GM19240 (cell line): Measurements from ENCODE around the gene KRTAP10-1.

Source experiments
- DNase-seq: peaks from one replicate; pipeline ENCODE4 v3.0.0; 2011; ENCODE audit warnings: low spot score; ENCODE audit not compliant: insufficient read length

The KRTAP10-1 gene

DNA sequence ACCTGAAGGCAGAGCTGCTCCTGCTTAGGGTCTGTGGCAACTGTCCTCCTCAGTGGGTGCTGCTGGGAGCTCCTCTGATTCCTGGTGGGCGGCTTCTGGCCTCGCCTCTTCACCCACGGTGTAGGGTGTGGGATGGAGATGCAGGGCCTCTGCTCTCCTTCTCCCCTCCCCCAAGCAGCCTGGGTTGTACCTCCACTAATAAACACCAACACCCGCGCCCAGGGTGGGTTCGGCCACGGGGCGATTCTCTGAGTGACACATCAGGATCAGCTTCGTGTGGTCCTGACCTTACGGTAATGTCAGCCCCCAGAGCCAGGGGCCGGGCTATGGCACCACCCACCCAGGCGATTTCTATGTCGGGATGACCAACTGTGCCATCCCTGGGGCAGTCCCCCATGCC lies 23.7 kb downstream of the KRTAP10-1 start:
- no peak for DNase-seq

GRCh38 chr21:44515359-44516165 lies 24.4 kb downstream of the KRTAP10-1 start:
- DNase-seq, result no peak

- DNase-seq, result no peak
These were observed 25.1 kb downstream of the KRTAP10-1 start for GRCh38 chr21:44514746-44515358.

DNA sequence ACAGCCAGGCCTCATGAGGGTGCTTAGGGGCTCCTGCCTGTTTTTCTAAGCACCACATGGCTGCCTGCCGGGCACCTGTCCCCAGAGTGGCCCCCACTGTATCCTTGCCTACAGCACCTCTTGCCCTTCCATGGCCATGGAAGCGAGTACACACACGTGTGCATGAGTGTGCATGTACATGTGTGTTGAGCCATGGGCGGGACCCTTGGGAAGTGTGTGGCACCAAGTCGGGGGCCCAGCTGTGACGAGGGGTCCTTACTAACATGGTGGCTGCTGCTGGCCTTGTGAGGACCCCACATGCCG lies 25.8 kb downstream of the KRTAP10-1 start:
- DNase-seq, result no peak

- DNase-seq, result no peak
These were observed 26.4 kb downstream of the KRTAP10-1 start for GRCh38 chr21:44513389-44514217.

- DNase-seq, result no peak
These were observed 27.3 kb downstream of the KRTAP10-1 start for GRCh38 chr21:44512496-44513388.

- no peak for DNase-seq
These were observed 28.1 kb downstream of the KRTAP10-1 start for GRCh38 chr21:44511938-44512275.

DNA sequence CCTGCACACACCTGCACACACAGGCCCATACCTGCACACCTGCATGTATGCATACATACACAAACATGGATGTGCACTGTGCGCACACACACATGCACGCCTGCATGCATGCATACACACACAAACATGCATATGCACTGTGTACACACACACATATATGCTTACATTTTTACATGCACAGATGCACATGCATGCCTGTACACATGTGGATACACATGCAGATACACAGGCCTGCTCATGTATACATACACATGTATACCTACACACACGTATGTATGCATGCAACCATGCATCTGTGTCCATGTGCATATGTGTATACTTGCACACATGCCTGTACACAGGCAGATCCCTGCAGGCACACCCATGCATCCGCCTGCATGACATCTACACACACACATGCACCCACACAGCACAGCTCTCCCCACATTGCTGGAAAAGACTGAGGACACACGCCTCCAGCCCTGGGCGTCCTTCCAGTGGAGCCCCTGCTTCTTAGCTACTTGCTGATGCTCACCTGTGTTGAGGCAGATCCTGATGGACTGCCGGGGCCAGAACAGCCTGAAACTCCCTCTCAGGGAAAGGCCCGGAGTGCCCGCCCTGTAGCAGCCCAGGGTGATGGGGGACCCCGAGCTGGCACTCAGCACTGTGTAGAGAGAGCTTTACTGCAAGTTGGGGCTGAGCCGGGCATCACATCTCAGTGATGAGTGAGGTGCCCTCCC lies 28.6 kb downstream of the KRTAP10-1 start:
- DNase-seq, result no peak

DNA sequence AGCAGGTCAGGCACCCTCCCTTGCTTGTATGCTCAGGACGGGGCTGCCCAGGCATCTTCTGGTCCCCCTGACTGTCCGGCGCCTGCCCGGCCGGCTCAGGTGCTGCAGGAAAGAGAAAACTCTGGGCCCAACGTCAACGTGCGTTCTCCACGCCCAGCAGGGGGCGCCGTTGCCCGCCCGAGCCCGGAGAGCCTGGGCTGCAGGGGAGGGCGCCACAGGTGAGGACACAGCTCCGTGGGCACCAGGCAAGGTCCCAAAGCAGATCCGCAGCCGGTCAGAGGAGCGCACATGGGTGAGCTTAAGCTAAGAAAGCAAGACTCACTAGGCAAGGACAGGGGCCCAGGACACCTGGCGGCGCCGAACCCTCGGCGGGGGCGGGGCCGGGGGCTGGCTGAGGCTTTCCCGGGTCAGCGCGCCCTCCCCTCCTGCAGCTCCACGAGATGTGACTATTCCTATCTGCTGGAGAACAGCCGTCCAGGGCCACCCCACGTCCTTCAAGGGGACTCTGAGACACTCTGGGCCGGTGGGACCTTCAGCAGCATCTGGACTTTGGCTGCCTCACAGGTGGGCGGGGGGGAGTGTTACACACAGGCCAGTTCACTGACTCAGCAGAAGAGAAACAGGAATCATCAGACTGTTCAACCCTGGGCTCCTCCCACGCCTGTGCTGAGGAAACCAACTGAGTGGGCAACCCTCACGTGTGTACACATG lies 29.3 kb downstream of the KRTAP10-1 start:
- peak; percentile 76 for DNase-seq

GRCh38 chr21:44510109-44510507 lies 29.9 kb downstream of the KRTAP10-1 start:
- no peak for DNase-seq

- no peak for DNase-seq
These were observed 30.5 kb downstream of the KRTAP10-1 start for GRCh38 chr21:44509539-44509938.

- DNase-seq, result no peak
These were observed 31.1 kb downstream of the KRTAP10-1 start for GRCh38 chr21:44508711-44509445.

DNA sequence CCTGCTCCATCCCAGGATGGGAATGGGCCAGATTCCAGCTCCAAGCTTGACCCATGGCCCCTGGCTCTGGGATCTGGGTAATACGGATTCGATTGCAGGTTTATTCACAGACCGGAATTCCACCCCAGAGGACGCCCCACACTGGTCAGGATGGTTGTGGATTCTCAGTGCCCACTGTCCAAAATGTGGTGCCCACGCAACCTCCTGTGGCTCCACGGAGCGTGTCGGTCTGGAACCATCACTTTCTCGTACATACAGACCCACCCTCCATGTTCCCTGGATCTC lies 31.6 kb downstream of the KRTAP10-1 start:
- DNase-seq, result no peak

- no peak for DNase-seq
These were observed 32.1 kb downstream of the KRTAP10-1 start for GRCh38 chr21:44507673-44508425.

DNA sequence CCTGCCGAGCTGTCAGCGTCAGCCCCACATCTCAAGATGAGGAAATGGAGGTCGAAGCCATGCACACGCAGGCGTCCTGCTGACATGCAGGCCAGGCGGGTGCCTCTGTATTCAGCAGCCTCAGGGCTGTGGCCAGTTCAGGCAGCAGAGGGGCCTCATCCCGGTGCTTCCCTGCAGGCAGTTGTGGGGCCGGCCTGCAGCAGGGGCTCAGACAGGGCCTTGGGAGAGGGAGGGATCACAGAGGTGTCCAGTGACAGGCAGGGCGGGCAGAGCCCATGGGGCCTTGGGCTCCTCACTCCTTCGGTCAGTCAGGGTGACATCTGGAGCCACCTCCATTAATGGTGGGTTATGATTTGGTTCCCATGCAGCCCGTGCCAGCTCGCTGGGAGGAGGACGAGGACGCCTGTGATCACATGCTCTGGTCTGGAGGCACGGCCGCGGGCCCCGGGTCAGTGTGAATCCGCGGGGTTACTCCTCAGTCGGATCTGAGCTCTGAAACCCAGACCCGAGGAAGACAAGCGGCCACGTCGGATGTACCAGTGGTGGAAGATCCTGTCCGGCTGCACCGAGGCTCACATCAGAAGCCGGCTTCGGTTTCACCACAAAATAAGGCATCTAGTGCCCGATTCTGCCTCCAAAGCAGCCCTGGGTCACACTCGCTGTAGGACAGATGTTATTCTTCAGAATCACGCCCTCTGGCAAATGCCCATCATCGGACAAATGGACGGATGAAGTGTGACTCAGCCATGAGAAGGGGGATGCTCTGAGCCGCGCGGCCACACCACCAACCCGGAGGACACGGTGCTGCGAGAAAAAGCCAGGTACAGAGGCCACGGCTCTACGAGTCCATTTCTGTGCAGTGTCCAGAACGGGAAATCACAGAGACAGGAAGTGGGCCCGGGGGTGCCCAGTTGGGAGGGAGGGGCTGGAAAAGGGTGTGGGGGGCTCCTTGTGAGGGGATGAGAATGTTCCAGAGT lies 33.4 kb downstream of the KRTAP10-1 start:
- DNase-seq, result no peak

DNA sequence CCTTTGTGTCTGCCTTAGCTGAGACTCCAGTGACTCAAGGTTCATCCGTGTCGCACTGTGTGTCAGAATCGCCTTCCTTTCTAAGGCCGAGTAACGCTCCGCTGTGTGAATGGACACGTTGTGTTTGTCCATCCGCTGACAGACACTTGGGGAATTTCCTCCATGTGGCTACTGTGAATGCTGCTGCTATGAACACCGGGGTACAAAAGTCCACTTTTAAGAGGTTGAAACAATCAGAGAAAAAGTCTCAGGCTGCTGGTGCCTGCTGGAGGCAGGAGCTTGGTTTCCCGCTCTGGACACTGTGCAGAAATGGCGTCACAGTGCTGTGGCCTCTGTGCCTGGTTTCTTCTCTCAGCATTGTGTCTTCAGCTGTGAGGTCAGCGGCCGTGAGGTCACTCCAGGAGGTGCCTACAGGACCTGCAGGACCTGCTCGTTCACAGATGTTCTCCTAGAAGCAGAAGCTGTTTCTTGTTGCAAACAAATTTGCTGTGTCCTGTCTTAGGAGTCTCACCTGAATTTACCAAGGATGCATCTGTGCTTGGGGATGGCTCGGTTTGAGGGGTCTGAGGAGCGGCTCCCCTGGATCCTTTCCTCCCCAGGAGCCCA lies 34.2 kb downstream of the KRTAP10-1 start:
- no peak for DNase-seq

GRCh38 chr21:44503901-44504399 lies 36.0 kb downstream of the KRTAP10-1 start:
- DNase-seq, result no peak
